Suprapubic skin (tissue), 3 donors: ENCODE data around the gene PTGIS.

Experiments
- CTCF ChIP-seq, 2 donors: fragments of 200-600 bp in 1 of 2; fragments of 450-650 bp in 1 of 2; sonication (generic) in 1 of 2; IDR thresholded peaks; one replicate each; pipeline ENCODE4 v1.5.1; 2016 to 2019; ENCODE audit warnings: antibody characterized with exemption in 2 of 2, mild to moderate bottlenecking in 1 of 2, moderate library complexity in 1 of 2
- POLR2A ChIP-seq, 2 donors: fragments of 450-650 bp; IDR thresholded peaks; one replicate each; pipeline ENCODE4 v1.6.1; 2017; ENCODE audit warnings: antibody characterized with exemption in 2 of 2, mild to moderate bottlenecking in 2 of 2, moderate library complexity in 2 of 2

DNA sequence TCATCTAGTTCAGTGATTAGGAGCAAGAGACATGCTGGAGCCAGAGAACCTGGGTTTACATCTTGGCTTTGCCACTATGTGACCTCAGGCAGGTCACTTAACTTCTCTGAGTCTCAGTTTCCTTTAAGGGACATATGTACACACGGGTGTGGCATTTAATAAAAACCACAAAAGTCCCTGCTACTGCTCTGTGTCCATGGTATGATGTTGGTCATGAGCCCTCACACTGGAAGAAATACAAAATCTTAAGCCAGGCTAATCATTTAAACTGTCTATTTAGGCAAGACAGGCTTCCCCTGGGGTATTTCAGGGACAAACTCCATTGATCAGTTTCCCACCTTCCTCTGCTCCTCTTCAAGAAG, 12.9 kb upstream of the PTGIS start:
- TF ChIP-seq CTCF (IDR thresholded peaks at IDR 0.05) (no peak), POLR2A (IDR thresholded peaks at IDR 0.05) (no peak)
